Measurements from ENCODE around the gene MRAP2. TPM values are rescaled to one million over a fixed set of nuclear protein-coding genes. Genes with fewer than 3 reads are reported as not detected.

Gene MRAP2
- total RNA-seq, 4 donors from 2014 or later = 0.19 to 0.47 TPM; not detected in 2

GRCh38 chr6:84002226-84002625, 31.3 kb upstream of the MRAP2 start:
- TF ChIP-seq, protein P1, sequence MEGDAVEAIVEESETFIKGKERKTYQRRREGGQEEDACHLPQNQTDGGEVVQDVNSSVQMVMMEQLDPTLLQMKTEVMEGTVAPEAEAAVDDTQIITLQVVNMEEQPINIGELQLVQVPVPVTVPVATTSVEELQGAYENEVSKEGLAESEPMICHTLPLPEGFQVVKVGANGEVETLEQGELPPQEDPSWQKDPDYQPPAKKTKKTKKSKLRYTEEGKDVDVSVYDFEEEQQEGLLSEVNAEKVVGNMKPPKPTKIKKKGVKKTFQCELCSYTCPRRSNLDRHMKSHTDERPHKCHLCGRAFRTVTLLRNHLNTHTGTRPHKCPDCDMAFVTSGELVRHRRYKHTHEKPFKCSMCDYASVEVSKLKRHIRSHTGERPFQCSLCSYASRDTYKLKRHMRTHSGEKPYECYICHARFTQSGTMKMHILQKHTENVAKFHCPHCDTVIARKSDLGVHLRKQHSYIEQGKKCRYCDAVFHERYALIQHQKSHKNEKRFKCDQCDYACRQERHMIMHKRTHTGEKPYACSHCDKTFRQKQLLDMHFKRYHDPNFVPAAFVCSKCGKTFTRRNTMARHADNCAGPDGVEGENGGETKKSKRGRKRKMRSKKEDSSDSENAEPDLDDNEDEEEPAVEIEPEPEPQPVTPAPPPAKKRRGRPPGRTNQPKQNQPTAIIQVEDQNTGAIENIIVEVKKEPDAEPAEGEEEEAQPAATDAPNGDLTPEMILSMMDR (IDR thresholded peaks at IDR 0.05) = no peak

DNA sequence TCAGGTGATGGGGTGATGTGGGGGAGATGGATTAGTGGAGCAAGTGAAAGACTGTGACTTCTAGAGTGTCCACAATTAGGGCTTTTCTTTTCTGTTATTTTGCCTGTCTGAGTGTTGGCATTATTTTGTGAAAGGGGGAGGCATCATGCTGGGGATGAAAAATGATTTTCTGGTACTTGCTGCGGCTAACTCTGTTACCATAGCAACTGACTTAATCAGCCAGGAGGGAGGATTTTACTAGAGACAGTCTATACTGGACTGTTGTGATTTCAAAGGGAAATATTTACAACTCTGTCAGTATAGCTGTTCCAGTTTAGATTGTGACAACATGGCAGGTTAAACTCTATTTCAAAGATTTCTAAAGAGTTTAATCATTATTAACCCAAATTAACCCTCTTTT, 30.4 kb upstream of the MRAP2 start:
- ATAC-seq (ENCODE audit: low FRiP score) = no peak
- TF ChIP-seq, protein P1 (IDR thresholded peaks at IDR 0.05) = no peak

More at GRCh38 chr6:84002226-84002625, 31.3 kb upstream of the MRAP2 start:
- ATAC-seq (ENCODE audit: low FRiP score) = no peak
- DNase-seq (ENCODE audit: low spot score) = no peak

DNA sequence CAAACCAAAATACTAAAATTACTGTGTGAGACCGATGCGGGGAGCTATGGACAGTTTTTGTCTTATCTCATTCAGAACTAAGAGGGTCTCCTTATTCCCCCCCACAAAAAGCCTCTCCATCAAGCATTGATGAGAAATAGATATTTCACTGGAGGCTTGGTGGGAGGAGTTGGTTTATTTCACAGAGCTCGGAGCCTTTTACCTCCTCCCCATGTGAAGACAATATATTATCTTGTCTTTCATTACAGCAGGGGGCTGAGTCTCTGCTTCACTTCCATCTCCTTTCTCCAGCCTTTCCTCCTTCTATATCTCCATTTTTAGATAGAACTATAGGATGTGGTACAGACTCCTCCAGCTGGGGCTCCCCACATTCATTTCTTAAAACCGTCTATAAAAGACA, 29.9 kb upstream of the MRAP2 start:
- DNase-seq (ENCODE audit: low spot score) = no peak
- no peak for ATAC-seq (ENCODE audit: low FRiP score)
- TF ChIP-seq, protein P1 (IDR thresholded peaks at IDR 0.05) = no peak

More for the DNA sequence above, 30.4 kb upstream of the MRAP2 start:
- no peak for DNase-seq (ENCODE audit: low spot score)

GRCh38 chr6:84007871-84008270, 25.7 kb upstream of the MRAP2 start:
- TF ChIP-seq, protein P1 (IDR thresholded peaks at IDR 0.05) = no peak
- no peak for DNase-seq (ENCODE audit: low spot score)

GRCh38 chr6:84013354-84013753, 20.2 kb upstream of the MRAP2 start:
- DNase-seq (ENCODE audit: low spot score) = no peak
- TF ChIP-seq, protein P1 (IDR thresholded peaks at IDR 0.05) = no peak
- ATAC-seq (ENCODE audit: low FRiP score) = no peak

More at GRCh38 chr6:84007871-84008270, 25.7 kb upstream of the MRAP2 start:
- no peak for ATAC-seq (ENCODE audit: low FRiP score)

DNA sequence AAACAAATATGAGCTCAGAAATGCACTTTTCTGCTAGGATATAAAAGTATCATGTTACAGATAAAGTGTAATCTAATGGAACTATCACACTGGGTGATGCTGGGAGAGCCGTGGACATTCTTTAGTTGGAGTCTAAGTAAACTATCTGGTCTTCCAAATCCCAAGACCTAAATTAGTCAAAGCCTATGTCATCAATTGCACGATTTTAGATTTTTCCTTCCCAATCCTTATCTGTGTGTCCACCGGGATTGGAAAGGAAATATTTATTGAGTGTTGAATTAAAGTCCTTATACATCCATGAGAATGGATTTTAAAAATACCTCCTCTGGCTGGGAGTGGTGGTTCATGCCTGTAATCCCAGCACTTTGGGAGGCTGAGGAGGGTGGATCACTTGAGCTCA, 19.6 kb upstream of the MRAP2 start:
- ATAC-seq (ENCODE audit: low FRiP score) (no peak), DNase-seq (ENCODE audit: low spot score) (no peak)
- TF ChIP-seq, protein P1 (IDR thresholded peaks at IDR 0.05) = no peak

- TF ChIP-seq, protein P1 (IDR thresholded peaks at IDR 0.05) = no peak
- ATAC-seq (ENCODE audit: low FRiP score) = no peak
- DNase-seq (ENCODE audit: low spot score) = no peak
These were observed 17.5 kb upstream of the MRAP2 start for GRCh38 chr6:84016029-84016428.

Data from omental fat pad (tissue), 4 donors.